Measurements from ENCODE around the gene HOXB3. TPM values are rescaled to one million over a fixed set of nuclear protein-coding genes. Genes with fewer than 3 reads are reported as not detected.

HOXB3 gene
- polyA plus RNA-seq, 1 of the 3 experiments (the other 2 are of a cell fraction) = 0.46 TPM

- ChIA-PET CTCF (interaction anchor here (0.7 to 1.5 kb wide), 6 partner anchors 12 to 262 kb away, joined by 3 to 4 read pairs (median 3); no protein-coding TSS in a partner anchor), POLR2A (no interaction called here)
- no peak for DNase-seq
- no peak for TF ChIP-seq GATA2 (CRISPR knock-in tag; IDR thresholded peaks at IDR 0.05)
- TF ChIP-seq FOSL2 (IDR thresholded peaks at IDR 0.05; ENCODE audit: borderline replicate concordance, low read depth) = no peak
- TF ChIP-seq CTCF (IDR thresholded peaks at IDR 0.05) = peak; percentile 15; the same call in 1 of the 2 replicates
- TF ChIP-seq YY1 (IDR thresholded peaks at IDR 0.05; ENCODE audit: low read depth) = no peak
- H3K27ac ChIP-seq (ENCODE audit: low read depth in 2 of 2, low read length in 1 of 2) = no peak overlapping the region
- no peaks in the 10 kb centered on the region for H3K4me1 ChIP-seq (ENCODE audit: control insufficient read depth in 1 of 2, insufficient read depth in 2 of 2, low read depth in 1 of 2, low read length in 1 of 2)
- no peak overlapping the region for H3K4me3 ChIP-seq (ENCODE audit: low read depth in 2 of 2, low read length in 1 of 2)
- H3K79me2 ChIP-seq (ENCODE audit: insufficient read depth) = no peaks in the 10 kb centered on the region
- H3K9ac ChIP-seq = no peak overlapping the region
- no peak overlapping the region for H2AFZ ChIP-seq (ENCODE audit: low read depth)
- no peaks in the 10 kb centered on the region for H3K9me3 ChIP-seq
- no peak overlapping the region for H3K4me2 ChIP-seq
- H3F3A ChIP-seq (replicated peaks; ENCODE audit: insufficient read depth) = no peaks in the 10 kb centered on the region
- no peaks in the 10 kb centered on the region for H3K36me3 ChIP-seq (replicated peaks in 1 of 2; ENCODE audit: control insufficient read depth in 1 of 2, insufficient read depth in 2 of 2, low read length in 1 of 2)
- H3K27me3 ChIP-seq (ENCODE audit: insufficient read depth) = peaks cover 99% of the 10 kb centered on the region
- H4K20me1 ChIP-seq (ENCODE audit: insufficient read depth) = 0 out of 2 replicates have a peak, but pooled peaks cover 6% of the 10 kb centered on the region
- no peaks in the 10 kb centered on the region for H3K9me2 ChIP-seq
- WGBS (ENCODE audit: low lambda C conversion rate) = 14% methylated on average over 6 of the region's 6 CpGs
Measured at GRCh38 chr17:48569674-48570324, 20.2 kb downstream of the HOXB3 start.

- H3K4me2 ChIP-seq = no peak overlapping the region
- H3K9me3 ChIP-seq = no peaks in the 10 kb centered on the region
- no peak for TF ChIP-seq IRF3 (IDR thresholded peaks at IDR 0.05; ENCODE audit: low read depth, low read length)
- no peak for TF ChIP-seq JUND (IDR thresholded peaks at IDR 0.05)
- TF ChIP-seq RXRA (IDR thresholded peaks at IDR 0.05; ENCODE audit: borderline replicate concordance, low read depth) = no peak
- TF ChIP-seq CHD2 (IDR thresholded peaks at IDR 0.05; ENCODE audit: low read length, partially characterized antibody) = no peak
- TF ChIP-seq RCOR1 (IDR thresholded peaks at IDR 0.05; ENCODE audit: low read length) = no peak
- TF ChIP-seq NFIC (IDR thresholded peaks at IDR 0.05; ENCODE audit: borderline replicate concordance) = no peak
- no peak for TF ChIP-seq POLR2AphosphoS5 (IDR thresholded peaks at IDR 0.05; ENCODE audit: low read depth, low read length)
- TF ChIP-seq RAD21 (IDR thresholded peaks at IDR 0.05; ENCODE audit: low read length) = no peak
- TF ChIP-seq SIN3A (IDR thresholded peaks at IDR 0.05; ENCODE audit: borderline replicate concordance, low read depth, low read length) = no peak
- no peak for TF ChIP-seq GATA2 (CRISPR knock-in tag; IDR thresholded peaks at IDR 0.05)
- TF ChIP-seq USF1 (IDR thresholded peaks at IDR 0.05; ENCODE audit: borderline replicate concordance, low read depth) = no peak
- no peak for TF ChIP-seq REST (IDR thresholded peaks at IDR 0.05; ENCODE audit: low read depth, low read length)
- H3K79me2 ChIP-seq (ENCODE audit: insufficient read depth) = no peaks in the 10 kb centered on the region
- no peak overlapping the region for H3K27ac ChIP-seq (ENCODE audit: low read depth in 2 of 2, low read length in 1 of 2)
- no peak for DNase-seq
- ChIA-PET POLR2A (no interaction called here), CTCF (interaction anchor here (0.8 to 1.5 kb wide), 4 partner anchors 12 to 219 kb away, joined by 3 to 4 read pairs (median 3); no protein-coding TSS in a partner anchor)
- no peaks in the 10 kb centered on the region for H3F3A ChIP-seq (replicated peaks; ENCODE audit: insufficient read depth)
- no peaks in the 10 kb centered on the region for H3K9me2 ChIP-seq
- H3K4me1 ChIP-seq (ENCODE audit: control insufficient read depth in 1 of 2, insufficient read depth in 2 of 2, low read depth in 1 of 2, low read length in 1 of 2) = no peaks in the 10 kb centered on the region
- H4K20me1 ChIP-seq (ENCODE audit: insufficient read depth) = 0 out of 2 replicates have a peak, but pooled peaks cover 6% of the 10 kb centered on the region
- no peak overlapping the region for H3K4me3 ChIP-seq (ENCODE audit: low read depth in 2 of 2, low read length in 1 of 2)
- no peak overlapping the region for H2AFZ ChIP-seq (ENCODE audit: low read depth)
- H3K27me3 ChIP-seq (ENCODE audit: insufficient read depth) = peaks cover 98% of the 10 kb centered on the region
- H3K9ac ChIP-seq = no peak overlapping the region
- 10% methylated on average over 3 of the region's 3 CpGs for WGBS (ENCODE audit: low lambda C conversion rate)
- no peaks in the 10 kb centered on the region for H3K36me3 ChIP-seq (replicated peaks in 1 of 2; ENCODE audit: control insufficient read depth in 1 of 2, insufficient read depth in 2 of 2, low read length in 1 of 2)
Measured at GRCh38 chr17:48569240-48569582, 20.8 kb downstream of the HOXB3 start.
